HCT116 (cell line): Measurements from ENCODE around the gene FYCO1. TPM values are rescaled to one million over a fixed set of nuclear protein-coding genes. Genes with fewer than 3 reads are reported as not detected.

Source experiments
- ATAC-seq: fragments of 200-7000 bp; cut with Tn5 transposase; 2 replicates; pipeline ENCODE4 v1.9.1; 2020; ENCODE audit warnings: mild to moderate bottlenecking, moderate library complexity
- BruUV-seq: library from RNA; stranded (reverse); fragments of 400-500 nt; replicated peaks from 2 replicates; lab custom pipeline; 2021; lab: Mats Ljungman, UMichigan
- CTCF ChIA-PET: fragments of 300-600 bp; sonication (Branson Sonifier 250); formaldehyde crosslinking; loops from one replicate; lab custom pipeline; 2021; ENCODE audit warnings: antibody characterized with exemption; lab: Charles Lee
- POLR2A ChIA-PET: fragments of 300-600, 350-600 bp; sonication (Branson Sonifier 250); formaldehyde crosslinking; loops from one replicate; lab custom pipeline; 2021; ENCODE audit warnings: antibody characterized with exemption; lab: Charles Lee
- RAD21 ChIA-PET, 2 experiments: fragments of 300-600 bp; sonication (Branson Sonifier 250); formaldehyde crosslinking; loops; one replicate each; lab custom pipeline; 2023; ENCODE audit warnings: low total read pairs in 2 of 2; ENCODE audit not compliant: uncharacterized antibody in 2 of 2, unreplicated experiment in 2 of 2, low non-redundant PET in 1 of 2; lab: Charles Lee
- DNase-seq: peaks from one replicate; pipeline ENCODE4 v3.0.0-alpha.2; 2010; ENCODE audit warnings: low read depth, low spot score
- H2AFZ ChIP-seq: fragments of 200-600 bp; shearing (Covaris generic), sonication (generic); 2 replicates; pipeline ENCODE4 v1.6.1; 2017; ENCODE audit warnings: low read depth, mixed run types, mixed read lengths, antibody characterized with exemption, low read length; ENCODE audit not compliant: poor library complexity, severe bottlenecking
- H3K27ac ChIP-seq: 2 replicates; pipeline ENCODE4 v1.5.1; 2012; ENCODE audit warnings: low read depth, low read length
- H3K27me3 ChIP-seq: fragments of 200-600 bp; sonication (generic); 2 replicates; pipeline ENCODE4 v1.6.1; 2016; ENCODE audit warnings: mixed run types, low read length, mixed read lengths; ENCODE audit not compliant: insufficient read depth
- H3K36me3 ChIP-seq, 2 experiments: fragments of 200-500 bp in 1 of 2; fragments of 200-600 bp in 1 of 2; sonication (Bioruptor generic) in 1 of 2; sonication (generic) in 1 of 2; 2 replicates each; pipeline versions ENCODE4 v1.5.1 to v1.6.1; 2014 to 2016; ENCODE audit warnings: low read length in 2 of 2, inconsistent platforms in 1 of 2, mixed read lengths in 1 of 2, mixed run types in 1 of 2; ENCODE audit not compliant: insufficient read depth in 2 of 2, control insufficient read depth in 1 of 2
- H3K4me1 ChIP-seq, 2 experiments: fragments of 200-600 bp in 1 of 2; sonication (generic) in 1 of 2; 2 replicates each; pipeline versions ENCODE4 v1.5.1 to v1.6.1; 2012 to 2017; ENCODE audit warnings: low read length in 2 of 2, inconsistent platforms in 1 of 2, mild to moderate bottlenecking in 1 of 2, mixed read lengths in 1 of 2, mixed run types in 1 of 2, moderate library complexity in 1 of 2; ENCODE audit not compliant: insufficient read depth in 2 of 2, control insufficient read depth in 1 of 2
- H3K4me2 ChIP-seq: fragments of 200-600 bp; sonication (generic); 2 replicates; pipeline ENCODE4 v1.6.1; 2017; ENCODE audit warnings: mixed run types, low read length, mixed read lengths
- H3K4me3 ChIP-seq, 2 experiments: fragments of 200-600 bp in 1 of 2; sonication (generic) in 1 of 2; replicated peaks in 1 of 2; 2 replicates each; pipeline ENCODE4 v1.5.1; 2011 to 2016; ENCODE audit warnings: low read length in 2 of 2, control low read depth in 1 of 2, low read depth in 1 of 2, mild to moderate bottlenecking in 1 of 2, mixed read lengths in 1 of 2, mixed run types in 1 of 2
- H3K79me2 ChIP-seq: fragments of 200-600 bp; sonication (generic); 2 replicates; pipeline ENCODE4 v1.6.1; 2017; ENCODE audit warnings: mild to moderate bottlenecking, mixed run types, low read length, moderate library complexity, mixed read lengths; ENCODE audit not compliant: insufficient read depth
- H3K9ac ChIP-seq: fragments of 200-600 bp; sonication (generic); 2 replicates; pipeline ENCODE4 v1.6.1; 2016; ENCODE audit warnings: low read length, mixed read lengths
- H3K9me2 ChIP-seq: fragments of 200-600 bp; sonication (generic), shearing (Covaris generic); 2 replicates; pipeline ENCODE4 v1.6.1; 2017; ENCODE audit warnings: mixed run types, mild to moderate bottlenecking, moderate library complexity; ENCODE audit not compliant: insufficient read depth
- H3K9me3 ChIP-seq, 2 experiments: fragments of 200-500 bp in 1 of 2; fragments of 200-600 bp in 1 of 2; sonication (Bioruptor generic) in 1 of 2; sonication (generic) in 1 of 2; 2 replicates each; pipeline ENCODE4 v1.6.1; 2014 to 2017; ENCODE audit warnings: low read length in 2 of 2, mixed read lengths in 2 of 2, inconsistent platforms in 1 of 2, low read depth in 1 of 2, mild to moderate bottlenecking in 1 of 2, mixed run types in 1 of 2, moderate library complexity in 1 of 2; ENCODE audit not compliant: control insufficient read depth in 1 of 2, insufficient read depth in 1 of 2
- H4K20me1 ChIP-seq: fragments of 200-600 bp; sonication (generic), shearing (Covaris generic); 2 replicates; pipeline ENCODE4 v1.6.1; 2017; ENCODE audit warnings: mixed run types, mild to moderate bottlenecking, moderate library complexity; ENCODE audit not compliant: insufficient read depth
- ATF3 ChIP-seq: IDR thresholded peaks from 2 replicates; pipeline ENCODE4 v1.6.1; 2012
- CBX3 ChIP-seq: IDR thresholded peaks from 2 replicates; pipeline ENCODE4 v1.6.1; 2012; ENCODE audit warnings: low read depth
- CEBPB ChIP-seq: IDR thresholded peaks from 2 replicates; pipeline ENCODE4 v1.6.1; 2012; ENCODE audit warnings: low read depth
- CTCF ChIP-seq, 3 experiments: fragments of 200-600 bp in 1 of 3; sonication (generic) in 1 of 3; IDR thresholded peaks in 2 of 3; conservative IDR thresholded peaks in 1 of 3; 2 replicates each; pipeline ENCODE4 v1.5.1; 2012 to 2017; ENCODE audit warnings: low read depth in 2 of 3, low read length in 2 of 3, antibody characterized with exemption in 1 of 3, borderline replicate concordance in 1 of 3, control low read depth in 1 of 3, mild to moderate bottlenecking in 1 of 3, mixed read lengths in 1 of 3, mixed run types in 1 of 3, moderate library complexity in 1 of 3; ENCODE audit not compliant: insufficient read depth in 1 of 3
- EGR1 ChIP-seq: IDR thresholded peaks from 2 replicates; pipeline ENCODE4 v1.6.1; 2012; ENCODE audit warnings: low read depth
- ELF1 ChIP-seq: IDR thresholded peaks from 2 replicates; pipeline ENCODE4 v1.6.1; 2012; ENCODE audit warnings: low read depth, borderline replicate concordance
- EZH2 ChIP-seq: fragments of 200-600 bp; sonication (generic); IDR thresholded peaks from 2 replicates; pipeline ENCODE4 v1.6.1; 2017; ENCODE audit warnings: antibody characterized with exemption, mixed run types
- JUND ChIP-seq: IDR thresholded peaks from 2 replicates; pipeline ENCODE4 v1.6.1; 2012
- POLR2A ChIP-seq: IDR thresholded peaks from 2 replicates; pipeline ENCODE4 v1.7.0; 2011; ENCODE audit warnings: borderline replicate concordance; ENCODE audit not compliant: insufficient read depth, insufficient read length; ENCODE audit errors: extremely low read depth
- RAD21 ChIP-seq: IDR thresholded peaks from 2 replicates; pipeline ENCODE4 v1.6.1; 2012; ENCODE audit warnings: low read depth, mild to moderate bottlenecking
- REST ChIP-seq: IDR thresholded peaks from 2 replicates; pipeline ENCODE4 v1.6.1; 2012; ENCODE audit warnings: low read depth
- SIN3A ChIP-seq: IDR thresholded peaks from 2 replicates; pipeline ENCODE4 v1.6.1; 2012; ENCODE audit warnings: low read depth
- SP1 ChIP-seq: IDR thresholded peaks from 2 replicates; pipeline ENCODE4 v1.6.1; 2012; ENCODE audit warnings: low read depth
- SRF ChIP-seq: IDR thresholded peaks from 2 replicates; pipeline ENCODE4 v1.6.1; 2012; ENCODE audit warnings: low read depth
- TCF7L2 ChIP-seq: IDR thresholded peaks from 2 replicates; pipeline ENCODE4 v1.7.0; 2011; ENCODE audit warnings: borderline replicate concordance, inconsistent platforms; ENCODE audit not compliant: insufficient read depth, insufficient read length; ENCODE audit errors: extremely low read depth
- YY1 ChIP-seq: IDR thresholded peaks from 2 replicates; pipeline ENCODE4 v1.6.1; 2011; ENCODE audit warnings: low read length, low read depth, moderate library complexity, mild to moderate bottlenecking; ENCODE audit not compliant: insufficient replicate concordance; ENCODE audit errors: extremely low read depth
- ZFX ChIP-seq: fragments of 450-650 bp; IDR thresholded peaks from 2 replicates; pipeline ENCODE4 v1.6.1; 2017
- ZNF274 ChIP-seq: fragments of 200-500 bp; sonication (Bioruptor generic); IDR thresholded peaks from 2 replicates; pipeline ENCODE4 v1.6.1; 2014; ENCODE audit warnings: mild to moderate bottlenecking, low read depth, low read length, inconsistent platforms
- intact Hi-C: fragments of 100-400 bp; cut with micrococcal nuclease; formaldehyde crosslinking; loops from 2 replicates; pipeline ENCODE4 v1.10.0; 2022
- total RNA-seq: library from RNA; stranded (reverse); gene quantifications from one replicate; pipeline ENCODE4 v1.2.1, GENCODE V29; 2021; ENCODE audit not compliant: unreplicated experiment

The FYCO1 gene
- total RNA-seq, 1 experiment from 2014 or later, result 15.8 TPM

GRCh38 chr3:45966371-45966791 lies 29.2 kb downstream of the FYCO1 start:
- intact Hi-C loops, result no loop called here
- Histone ChIP-seq H3K9ac (no peak overlapping the region), H3K27me3 (no peaks in the 10 kb centered on the region), H3K4me1 (no peaks in the 10 kb centered on the region), H3K9me2 (no peaks in the 10 kb centered on the region), H3K79me2 (no peaks in the 10 kb centered on the region), H3K27ac (no peak overlapping the region), H3K9me3 (no peaks in the 10 kb centered on the region), H4K20me1 (no peaks in the 10 kb centered on the region), H3K4me2 (no peak overlapping the region), H2AFZ (no peak overlapping the region), H3K4me3 (no peak overlapping the region), H3K36me3 (peaks cover 6 to 19% of the 10 kb centered on the region in 2 experiments)
- DNase-seq (no peak), ATAC-seq (no peak)
- BruUV-seq, result no TSS peak
- no peak for TF ChIP-seq CEBPB
- no peak for TF ChIP-seq EGR1
- no peak for TF ChIP-seq ZFX
- no peak for TF ChIP-seq SRF
- no peak for TF ChIP-seq EZH2
- no peak for TF ChIP-seq JUND
- TF ChIP-seq SP1, result no peak
- TF ChIP-seq SIN3A, result no peak
- no peak for TF ChIP-seq TCF7L2
- no peak for TF ChIP-seq CBX3
- no peak for TF ChIP-seq ZNF274
- TF ChIP-seq ATF3, result no peak
- TF ChIP-seq YY1, result no peak
- no peak for TF ChIP-seq REST
- no peak for TF ChIP-seq RAD21
- no peak for TF ChIP-seq ELF1
- no peak for TF ChIP-seq POLR2A
- TF ChIP-seq CTCF (IDR thresholded peaks at IDR 0.05 in 2 of 3, conservative IDR thresholded peaks at IDR 0.05 in 1 of 3; ENCODE audit: borderline replicate concordance in 1 of 3, insufficient read depth in 1 of 3, low read depth in 2 of 3, low read length in 2 of 3), result no peak
- RAD21 ChIA-PET, result no interaction called here
- CTCF ChIA-PET, result no interaction called here
- POLR2A ChIA-PET, result no interaction called here
